B cell (primary cell): ENCODE results near the gene DNAL1. TPM values are rescaled to one million over a fixed set of nuclear protein-coding genes. Genes with fewer than 3 reads are reported as not detected.

ENCODE experiments used
- ATAC-seq: fragments of 200-7000 bp; cut with Tn5 transposase; one replicate; pipeline ENCODE4 v1.10.0; 2021; ENCODE audit warnings: low read depth, mild to moderate bottlenecking, moderate number of reproducible peaks, moderate library complexity
- CTCF ChIA-PET: fragments of 350-600 bp; sonication (Branson Sonifier 250); formaldehyde crosslinking; loops from one replicate; lab custom pipeline; 2021; ENCODE audit warnings: antibody characterized with exemption, inconsistent platforms; lab: Charles Lee
- POLR2A ChIA-PET: fragments of 350-600 bp; sonication (Branson Sonifier 250); formaldehyde crosslinking; loops from one replicate; lab custom pipeline; 2021; ENCODE audit warnings: antibody characterized with exemption; lab: Charles Lee
- DNase-seq: peaks from one replicate; pipeline ENCODE4 v3.0.0; 2013
- H2AFZ ChIP-seq: 2 replicates; pipeline ENCODE4 v1.6.1; 2012; ENCODE audit warnings: mild to moderate bottlenecking, low read depth, low read length; ENCODE audit not compliant: insufficient read depth, poor library complexity, severe bottlenecking
- H3K27ac ChIP-seq, 2 donors: 1 replicate in 1 of 2; 2 replicates in 1 of 2; pipeline ENCODE4 v1.5.1; 2012 to 2013; ENCODE audit warnings: low read length in 2 of 2, mild to moderate bottlenecking in 2 of 2, moderate library complexity in 1 of 2
- H3K27me3 ChIP-seq, 4 experiments: fragments of 200-600 bp in 1 of 4; sonication (generic) in 1 of 4; replicated peaks in 1 of 4; 1 replicate in 2 of 4; 2 replicates in 2 of 4; pipeline versions ENCODE4 v1.6.1 to v1.7.0; 2013 to 2016; ENCODE audit warnings: low read length in 3 of 4, mild to moderate bottlenecking in 2 of 4, mixed read lengths in 1 of 4, moderate library complexity in 1 of 4; ENCODE audit not compliant: insufficient read depth in 4 of 4, control insufficient read depth in 3 of 4; ENCODE audit errors: control extremely low read depth in 1 of 4
- H3K36me3 ChIP-seq, 2 experiments: replicated peaks in 1 of 2; 1 replicate in 1 of 2; 2 replicates in 1 of 2; pipeline versions ENCODE4 v1.6.1 to v1.7.1; 2013; ENCODE audit warnings: low read length in 1 of 2; ENCODE audit not compliant: insufficient read depth in 2 of 2, control insufficient read depth in 1 of 2; ENCODE audit errors: control extremely low read depth in 1 of 2, extremely low read depth in 1 of 2
- H3K4me1 ChIP-seq, 2 donors: fragments of 200-600 bp in 1 of 2; sonication (generic) in 1 of 2; 1 replicate in 1 of 2; 2 replicates in 1 of 2; pipeline versions ENCODE4 v1.5.1 to v1.6.1; 2013 to 2017; ENCODE audit warnings: low read length in 2 of 2; ENCODE audit not compliant: control insufficient read depth in 2 of 2, insufficient read depth in 2 of 2
- H3K4me2 ChIP-seq: replicated peaks from 2 replicates; pipeline ENCODE3; 2012; ENCODE audit warnings: mild to moderate bottlenecking, low read depth, low read length; ENCODE audit not compliant: poor library complexity, severe bottlenecking
- H3K4me3 ChIP-seq, 5 experiments: fragments of 200-600 bp in 1 of 5; sonication (generic) in 1 of 5; 1 replicate in 3 of 5; 2 replicates in 2 of 5; pipeline versions ENCODE4 v1.5.1 to v1.7.0; 2011 to 2016; ENCODE audit warnings: low read length in 4 of 5, mild to moderate bottlenecking in 4 of 5, low read depth in 2 of 5, control low read depth in 1 of 5, moderate library complexity in 1 of 5; ENCODE audit not compliant: insufficient read depth in 1 of 5; ENCODE audit errors: control extremely low read depth in 1 of 5, extremely low read depth in 1 of 5
- H3K79me2 ChIP-seq: fragments of 200-600 bp; sonication (generic); one replicate; pipeline ENCODE4 v1.6.0; 2016; ENCODE audit warnings: low read length; ENCODE audit not compliant: control insufficient read depth, insufficient read depth
- H3K9ac ChIP-seq: fragments of 200-600 bp; sonication (generic); 2 replicates; pipeline ENCODE4 v1.6.1; 2017; ENCODE audit warnings: mild to moderate bottlenecking, low read length, moderate library complexity
- H3K9me3 ChIP-seq, 3 donors: one replicate each; pipeline versions ENCODE4 v1.6.1 to v1.7.1; 2013; ENCODE audit warnings: low read length in 2 of 3; ENCODE audit not compliant: control insufficient read depth in 2 of 3, insufficient read depth in 1 of 3; ENCODE audit errors: control extremely low read depth in 1 of 3
- H4K20me1 ChIP-seq: 2 replicates; pipeline ENCODE4 v1.6.0; 2012; ENCODE audit warnings: mild to moderate bottlenecking, low read length; ENCODE audit not compliant: insufficient read depth, control insufficient read depth, poor library complexity, severe bottlenecking
- H3K27ac Mint-ChIP-seq: one replicate; pipeline ENCODE4 v1.8.0; 2021; ENCODE audit warnings: mixed read lengths
- H3K27me3 Mint-ChIP-seq: one replicate; pipeline ENCODE4 v1.8.0; 2021; ENCODE audit warnings: mixed read lengths
- H3K4me1 Mint-ChIP-seq: one replicate; pipeline ENCODE4 v1.8.0; 2021; ENCODE audit warnings: mixed read lengths
- H3K4me3 Mint-ChIP-seq: one replicate; pipeline ENCODE4 v1.8.0; 2021; ENCODE audit warnings: mixed read lengths
- H3K9me3 Mint-ChIP-seq: one replicate; pipeline ENCODE4 v1.8.0; 2022; ENCODE audit warnings: mixed read lengths; ENCODE audit not compliant: insufficient read depth
- CTCF ChIP-seq: fragments of 200-600 bp; IDR thresholded peaks from one replicate; pipeline ENCODE4 v1.8.0; 2022; ENCODE audit warnings: antibody characterized with exemption, mild to moderate bottlenecking
- EZH2 ChIP-seq: IDR thresholded peaks from 2 replicates; pipeline ENCODE4 v1.6.1; 2012; ENCODE audit warnings: borderline replicate concordance, low read depth, mild to moderate bottlenecking, moderate library complexity, low read length; ENCODE audit not compliant: insufficient read depth, poor library complexity, severe bottlenecking
- WGBS: methylation state at CpG from one replicate; pipeline ENCODE4 v1.1.5; 2013; ENCODE audit warnings: missing lambda C conversion rate; ENCODE audit not compliant: insufficient coverage; 5-methylcytosine and 5-hydroxymethylcytosine counted together
- intact Hi-C: fragments of 100-400 bp; cut with micrococcal nuclease; formaldehyde crosslinking; loops from one replicate; pipeline ENCODE4 v1.10.0; 2022
- polyA plus RNA-seq: library from polyadenylated mRNA; depleted of rRNA; stranded (reverse); fragments of >200 nt; gene quantifications from 2 replicates; pipeline ENCODE4 v1.2.3, GENCODE V29; 2012
- total RNA-seq, 2 donors: library from RNA; stranded (reverse); fragments of 120-200 nt in 1 of 2; gene quantifications; 1 replicate in 1 of 2; 2 replicates in 1 of 2; pipeline versions ENCODE4 v1.2.3 to v1.2.4, GENCODE V29; 2013 to 2022

The DNAL1 gene
- total and polyA plus RNA-seq, 2 donors (not counting 1 experiment from before 2014, with no cell fraction given), result 2.0 to 10.7 TPM

- TF ChIP-seq CTCF (no peak), EZH2 (no peak)
- H4K20me1 ChIP-seq, result no peaks in the 10 kb centered on the region
- no peaks in the 10 kb centered on the region for H3K4me1 ChIP-seq
- H3K79me2 ChIP-seq, result no peaks in the 10 kb centered on the region
- H3K4me3 ChIP-seq, result no peak overlapping the region
- no peaks in the 10 kb centered on the region for H3K27me3 ChIP-seq
- H3K9me3 ChIP-seq, result no peaks in the 10 kb centered on the region
- no peak overlapping the region for H3K27ac Mint-ChIP-seq
- DNase-seq (no peak), ATAC-seq (no peak)
- no peak overlapping the region for H2AFZ ChIP-seq
- H3K27me3 Mint-ChIP-seq, result no peaks in the 10 kb centered on the region
- intact Hi-C loops, result no loop called here
- ChIA-PET POLR2A (no interaction called here), CTCF (no interaction called here)
- no peak overlapping the region for H3K27ac ChIP-seq
- H3K4me1 Mint-ChIP-seq, result no peaks in the 10 kb centered on the region
- 100% methylated on average over 3 of the region's 3 CpGs for whole genome bisulfite sequencing
- no peak overlapping the region for H3K4me2 ChIP-seq
- no peak overlapping the region for H3K4me3 Mint-ChIP-seq
- H3K36me3 ChIP-seq, result no peaks in the 10 kb centered on the region
- no peak overlapping the region for H3K9ac ChIP-seq
- H3K9me3 Mint-ChIP-seq, result no peaks in the 10 kb centered on the region
Observed at GRCh38 chr14:73667854-73668253, 23.1 kb downstream of the DNAL1 start.

GRCh38 chr14:73674986-73675385, 30.2 kb downstream of the DNAL1 start:
- Histone ChIP-seq H4K20me1 (no peaks in the 10 kb centered on the region), H3K27ac (no peak overlapping the region), H3K27me3 (no peaks in the 10 kb centered on the region), H3K9ac (no peak overlapping the region), H3K9me3 (no peaks in the 10 kb centered on the region), H2AFZ (no peak overlapping the region), H3K79me2 (no peaks in the 10 kb centered on the region), H3K4me2 (no peak overlapping the region), H3K4me3 (no peak overlapping the region), H3K4me1 (no peaks in the 10 kb centered on the region), H3K36me3 (no peaks in the 10 kb centered on the region)
- POLR2A ChIA-PET, result no interaction called here
- ATAC-seq (no peak), DNase-seq (no peak)
- WGBS, result 100% methylated on average over 1 of the region's 3 CpGs
- Mint-ChIP-seq H3K9me3 (no peaks in the 10 kb centered on the region), H3K27me3 (no peaks in the 10 kb centered on the region), H3K4me3 (no peak overlapping the region), H3K27ac (no peak overlapping the region), H3K4me1 (no peaks in the 10 kb centered on the region)
- CTCF ChIA-PET, result interaction anchor here (0.9 kb wide), 1 partner anchor 152 kb away, joined by 3 read pairs; no protein-coding TSS in a partner anchor
- TF ChIP-seq CTCF (no peak), EZH2 (no peak)
- intact Hi-C loops, result no loop called here
